Cardiac fibroblast (primary cell): Measurements from ENCODE around the gene TMEM175.
"Not testable (repeated sequence)": the region's sequence is repeated elsewhere in the genome, so short reads cannot be mapped to it uniquely, and the experiment has no call there.

Experiments used
- DNase-seq, 2 donors: peaks; one replicate each; pipeline versions ENCODE4 v3.0.0 to v3.0.0-alpha.2; 2010; ENCODE audit warnings: low read depth in 2 of 2
- H3K4me3 ChIP-seq, 2 donors: replicated peaks in 1 of 2; 1 replicate in 1 of 2; 2 replicates in 1 of 2; pipeline ENCODE4 v1.5.1; 2011; ENCODE audit warnings: low read depth in 2 of 2, low read length in 2 of 2, mild to moderate bottlenecking in 2 of 2, moderate library complexity in 1 of 2
- TF ChIP-seq, protein P1 (sequence below): IDR thresholded peaks from one replicate; pipeline ENCODE4 v1.5.1; 2011; ENCODE audit warnings: low read depth, mild to moderate bottlenecking, low read length, inconsistent platforms

The TMEM175 gene

DNA sequence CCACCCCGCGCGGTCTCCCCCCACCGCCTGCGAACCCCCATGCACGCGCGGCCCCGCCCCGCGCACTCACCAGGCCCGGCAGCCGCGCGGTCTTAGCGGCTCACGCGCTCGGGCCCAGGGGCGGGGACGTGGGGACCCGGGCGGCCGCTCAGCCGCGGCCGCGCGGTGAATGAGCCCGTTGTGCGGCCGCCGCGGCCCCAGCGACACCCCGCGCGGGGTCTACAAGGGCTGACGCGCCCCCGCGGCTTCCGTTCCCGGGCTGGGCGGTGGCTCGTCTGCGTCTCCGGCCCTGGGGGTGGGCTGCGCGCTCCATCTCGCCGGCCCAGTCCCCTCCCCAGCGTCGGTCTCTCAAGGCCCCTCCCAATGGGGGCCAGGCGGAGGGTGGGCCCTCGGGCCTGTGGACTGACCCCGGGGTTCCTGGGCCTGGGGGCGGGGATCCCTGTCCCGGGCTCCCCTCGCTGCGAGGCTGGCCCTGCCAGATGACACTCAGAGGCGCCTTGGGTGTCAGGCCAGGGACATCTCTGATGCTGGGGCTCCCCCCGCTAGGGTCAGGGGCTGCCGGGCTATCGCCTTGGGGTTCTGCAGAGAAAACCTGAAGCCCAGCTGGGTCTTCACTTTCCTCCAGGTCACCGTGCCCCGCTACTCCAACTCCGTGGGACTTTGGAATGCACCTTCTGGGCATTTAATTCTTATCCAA lies 65.3 kb downstream of the TMEM175 start:
- TF ChIP-seq, protein P1, sequence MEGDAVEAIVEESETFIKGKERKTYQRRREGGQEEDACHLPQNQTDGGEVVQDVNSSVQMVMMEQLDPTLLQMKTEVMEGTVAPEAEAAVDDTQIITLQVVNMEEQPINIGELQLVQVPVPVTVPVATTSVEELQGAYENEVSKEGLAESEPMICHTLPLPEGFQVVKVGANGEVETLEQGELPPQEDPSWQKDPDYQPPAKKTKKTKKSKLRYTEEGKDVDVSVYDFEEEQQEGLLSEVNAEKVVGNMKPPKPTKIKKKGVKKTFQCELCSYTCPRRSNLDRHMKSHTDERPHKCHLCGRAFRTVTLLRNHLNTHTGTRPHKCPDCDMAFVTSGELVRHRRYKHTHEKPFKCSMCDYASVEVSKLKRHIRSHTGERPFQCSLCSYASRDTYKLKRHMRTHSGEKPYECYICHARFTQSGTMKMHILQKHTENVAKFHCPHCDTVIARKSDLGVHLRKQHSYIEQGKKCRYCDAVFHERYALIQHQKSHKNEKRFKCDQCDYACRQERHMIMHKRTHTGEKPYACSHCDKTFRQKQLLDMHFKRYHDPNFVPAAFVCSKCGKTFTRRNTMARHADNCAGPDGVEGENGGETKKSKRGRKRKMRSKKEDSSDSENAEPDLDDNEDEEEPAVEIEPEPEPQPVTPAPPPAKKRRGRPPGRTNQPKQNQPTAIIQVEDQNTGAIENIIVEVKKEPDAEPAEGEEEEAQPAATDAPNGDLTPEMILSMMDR = no peak
- DNase-seq = no peak
- peak overlapping the region in 1 of 2 donors; percentile 8 for H3K4me3 ChIP-seq

DNA sequence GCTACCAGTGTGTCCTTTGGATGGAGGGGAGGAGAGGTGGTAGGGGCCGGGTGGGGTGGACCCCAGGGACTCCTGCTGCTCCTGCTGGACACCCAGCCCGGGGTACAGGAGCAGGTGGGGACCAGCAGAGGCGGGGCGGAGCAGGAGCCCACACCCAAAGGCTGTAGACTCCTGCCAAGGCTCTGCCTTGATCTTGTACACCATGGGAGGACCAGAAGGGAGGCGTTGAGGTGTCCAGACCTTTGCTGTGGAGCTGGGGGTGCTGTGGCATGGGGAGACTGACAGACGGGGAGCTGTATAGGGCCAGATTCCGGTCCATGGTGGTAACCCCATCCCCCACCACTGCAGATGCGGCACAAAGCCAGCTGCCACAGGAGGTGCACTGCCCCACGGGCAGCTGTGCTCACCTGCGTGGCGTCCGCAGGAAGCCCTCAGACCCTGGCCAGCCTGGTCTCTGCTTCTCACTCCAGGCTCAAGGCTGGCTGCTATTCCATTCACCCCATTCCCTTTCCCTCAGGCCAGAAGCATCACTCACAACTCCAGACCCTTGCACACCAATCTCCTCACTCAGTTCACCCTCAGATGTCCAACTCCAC lies 65.9 kb downstream of the TMEM175 start:
- TF ChIP-seq, protein P1 = no peak
- DNase-seq = no peak
- H3K4me3 ChIP-seq = no peak overlapping the region

DNA sequence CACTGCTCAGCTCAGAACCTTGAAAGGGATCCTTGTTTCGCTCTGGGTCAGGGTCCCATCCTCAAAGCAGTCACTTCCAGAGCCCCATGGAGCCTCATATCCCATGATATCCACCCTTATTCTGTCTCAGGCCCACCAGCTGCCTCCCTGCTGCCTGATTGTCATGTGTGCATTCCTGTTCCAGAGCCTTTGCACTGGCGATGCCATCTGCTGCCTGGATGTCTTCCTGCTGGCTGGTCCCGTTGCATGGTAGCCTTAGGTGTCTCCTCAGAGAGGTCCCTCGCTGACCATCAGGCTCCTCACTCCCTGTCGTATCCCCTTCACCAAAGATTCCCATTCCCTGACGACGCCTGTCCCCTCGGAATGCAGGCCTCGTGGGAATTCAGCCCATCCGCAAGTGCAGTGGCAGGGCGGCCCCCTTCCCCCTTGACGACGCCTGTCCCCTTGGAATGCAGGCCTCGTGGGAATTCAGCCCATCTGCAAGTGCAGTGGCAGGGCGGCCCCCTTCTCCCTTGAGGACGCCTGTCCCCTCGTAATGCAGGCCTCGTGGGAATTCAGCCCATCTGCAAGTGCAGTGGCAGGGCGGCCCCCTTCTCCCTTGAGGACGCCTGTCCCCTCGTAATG lies 67.1 kb downstream of the TMEM175 start:
- DNase-seq, H3K4me3 ChIP-seq: not testable (repeated sequence)

DNA sequence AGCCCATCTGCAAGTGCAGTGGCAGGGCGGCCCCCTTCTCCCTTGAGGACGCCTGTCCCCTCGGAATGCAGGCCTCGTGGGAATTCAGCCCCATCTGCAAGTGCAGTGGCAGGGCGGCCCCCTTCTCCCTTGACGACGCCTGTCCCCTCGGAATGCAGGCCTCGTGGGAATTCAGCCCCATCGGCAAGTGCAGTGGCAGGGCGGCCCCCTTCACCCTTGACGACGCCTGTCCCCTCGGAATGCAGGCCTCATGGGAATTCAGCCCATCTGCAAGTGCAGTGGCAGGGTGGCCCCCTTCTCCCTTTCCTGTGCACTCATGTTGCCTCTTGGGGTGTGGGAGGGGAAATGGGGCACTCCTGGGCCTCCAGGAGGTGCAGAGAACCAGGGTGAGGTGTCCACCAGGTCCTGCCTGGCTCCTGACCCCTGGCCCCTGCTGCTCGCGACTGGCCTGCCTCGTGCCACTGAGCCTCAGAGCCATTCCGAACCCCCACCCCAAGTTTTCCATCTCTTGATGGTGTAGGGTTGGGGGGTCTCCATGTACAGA lies 67.7 kb downstream of the TMEM175 start:
- no peak overlapping the region for H3K4me3 ChIP-seq
- TF ChIP-seq, protein P1 = no peak
- no peak for DNase-seq

DNA sequence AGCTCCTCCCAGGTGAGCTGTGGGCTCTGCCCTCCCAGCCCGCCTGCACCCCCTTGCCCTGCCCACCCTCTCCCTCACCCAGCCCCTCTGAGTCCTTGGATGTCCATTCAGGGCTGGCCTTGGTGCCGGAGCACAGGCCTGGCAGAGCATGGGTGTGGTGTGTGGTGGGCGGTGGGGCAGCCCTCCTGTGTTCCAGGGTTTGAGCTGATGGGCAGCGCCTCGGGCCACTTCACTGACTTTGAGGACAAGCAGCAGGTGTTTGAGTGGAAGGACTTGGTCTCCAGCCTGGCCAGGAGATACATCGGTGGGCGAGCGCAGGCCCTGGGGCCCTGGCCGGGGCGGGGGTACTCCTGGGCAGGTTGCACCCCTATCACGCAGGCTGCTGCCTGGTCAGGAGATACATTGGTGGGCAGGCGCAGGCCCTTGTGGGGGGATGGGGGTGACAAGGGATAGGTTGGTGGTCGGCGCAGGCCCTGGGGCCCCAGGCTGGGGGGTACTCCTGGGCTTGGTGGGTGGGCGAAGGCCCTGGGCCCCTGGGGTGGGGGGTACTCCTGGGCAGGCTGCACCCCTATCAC lies 68.5 kb downstream of the TMEM175 start:
- no peak for DNase-seq

DNA sequence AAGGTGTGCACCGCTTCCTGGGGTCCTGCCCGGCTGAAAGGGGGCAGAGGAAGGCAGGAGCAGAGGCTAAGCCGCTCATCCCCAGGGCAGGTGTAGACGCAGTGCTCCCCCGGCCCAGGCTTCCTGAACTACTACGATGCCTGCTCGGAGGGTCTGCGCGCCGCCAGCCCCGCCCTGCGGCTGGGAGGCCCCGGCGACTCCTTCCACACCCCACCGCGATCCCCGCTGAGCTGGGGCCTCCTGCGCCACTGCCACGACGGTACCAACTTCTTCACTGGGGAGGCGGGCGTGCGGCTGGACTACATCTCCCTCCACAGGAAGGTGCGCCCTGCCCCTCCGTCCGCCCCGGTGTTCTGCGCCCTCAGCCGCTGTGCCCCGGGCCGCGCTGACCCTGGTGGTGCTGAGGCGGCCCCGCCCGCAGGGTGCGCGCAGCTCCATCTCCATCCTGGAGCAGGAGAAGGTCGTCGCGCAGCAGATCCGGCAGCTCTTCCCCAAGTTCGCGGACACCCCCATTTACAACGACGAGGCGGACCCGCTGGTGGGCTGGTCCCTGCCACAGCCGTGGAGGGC lies 69.4 kb downstream of the TMEM175 start:
- DNase-seq = no peak
- no peak overlapping the region for H3K4me3 ChIP-seq
- TF ChIP-seq, protein P1 = no peak

More for the DNA sequence above, 68.5 kb downstream of the TMEM175 start:
- TF ChIP-seq, protein P1 = no peak
- H3K4me3 ChIP-seq = no peak overlapping the region
